IPS-20b (cell line): ENCODE results near the gene PITPNC1.

Experiments
- H3K27ac ChIP-seq: one replicate; pipeline ENCODE4 v1.5.1; 2013; ENCODE audit warnings: low read length
- H3K27me3 ChIP-seq: 2 replicates; pipeline ENCODE4 v1.6.1; 2013; ENCODE audit warnings: mild to moderate bottlenecking, low read length, inconsistent platforms; ENCODE audit not compliant: insufficient read depth
- H3K36me3 ChIP-seq: 2 replicates; pipeline ENCODE4 v1.6.1; 2013; ENCODE audit warnings: low read depth, mild to moderate bottlenecking, inconsistent platforms, low read length, moderate library complexity; ENCODE audit not compliant: insufficient read depth
- H3K4me1 ChIP-seq: 2 replicates; pipeline ENCODE4 v1.6.1; 2013; ENCODE audit warnings: mild to moderate bottlenecking, control low read depth, inconsistent platforms, low read length, moderate library complexity; ENCODE audit not compliant: insufficient read depth
- H3K4me3 ChIP-seq: 2 replicates; pipeline ENCODE4 v1.5.1; 2013; ENCODE audit warnings: mild to moderate bottlenecking, low read length, inconsistent platforms
- H3K9ac ChIP-seq: 2 replicates; pipeline ENCODE4 v1.6.1; 2013; ENCODE audit warnings: low read depth, mild to moderate bottlenecking, inconsistent platforms, low read length, moderate library complexity
- H3K9me3 ChIP-seq: 2 replicates; pipeline ENCODE4 v1.6.1; 2013; ENCODE audit warnings: mild to moderate bottlenecking, low read depth, low read length, inconsistent platforms; ENCODE audit not compliant: insufficient read depth

The PITPNC1 gene

DNA sequence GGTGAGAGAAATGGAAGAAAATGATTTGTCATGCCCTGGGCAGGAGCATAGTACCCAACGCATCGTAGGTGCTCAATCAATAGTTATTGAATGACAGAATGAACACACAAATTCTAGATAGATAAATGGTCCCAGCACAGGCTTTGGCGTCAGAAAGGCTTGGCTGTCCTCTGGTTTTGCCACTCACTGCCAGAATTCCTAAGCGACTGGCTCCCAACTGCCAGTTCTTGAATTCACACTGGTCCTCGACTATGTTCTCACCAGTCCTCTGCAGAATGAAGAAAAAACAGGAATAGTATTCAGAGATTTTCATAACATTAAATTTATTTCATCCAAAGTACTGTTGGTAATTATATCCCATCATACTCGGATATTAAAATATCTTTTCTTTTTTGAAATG, 177.6 kb downstream of the PITPNC1 start:
- Histone ChIP-seq H3K36me3 (no peaks in the 10 kb centered on the region), H3K4me1 (peaks cover 6% of the 10 kb centered on the region), H3K4me3 (no peak overlapping the region), H3K9ac (no peak overlapping the region), H3K27me3 (no peaks in the 10 kb centered on the region), H3K27ac (no peak overlapping the region), H3K9me3 (no peaks in the 10 kb centered on the region)

DNA sequence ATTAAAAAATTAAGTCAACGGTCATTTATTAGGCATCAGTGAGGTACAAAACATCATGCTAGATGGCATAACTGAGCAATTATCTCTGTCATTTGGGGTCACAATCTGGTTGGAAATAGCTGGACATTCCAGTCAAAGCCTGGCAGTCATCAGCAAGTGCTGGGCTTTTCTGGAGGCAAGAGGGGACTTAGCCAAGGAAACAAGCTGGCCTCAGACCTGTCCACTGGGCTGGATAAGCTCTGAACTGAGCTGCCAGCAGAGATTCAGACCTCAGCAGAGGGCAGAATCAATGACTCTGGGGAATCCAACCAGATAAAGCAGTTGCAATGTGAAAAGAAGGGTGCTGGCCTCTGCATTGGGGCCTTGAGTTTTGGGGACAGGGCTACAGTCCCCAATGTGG, 178.8 kb downstream of the PITPNC1 start:
- Histone ChIP-seq H3K9ac (no peak overlapping the region), H3K36me3 (no peaks in the 10 kb centered on the region), H3K4me1 (no peaks in the 10 kb centered on the region), H3K4me3 (no peak overlapping the region), H3K9me3 (no peaks in the 10 kb centered on the region), H3K27ac (no peak overlapping the region), H3K27me3 (no peaks in the 10 kb centered on the region)

- Histone ChIP-seq H3K27me3 (no peaks in the 10 kb centered on the region), H3K9me3 (no peaks in the 10 kb centered on the region), H3K36me3 (no peaks in the 10 kb centered on the region), H3K9ac (no peak overlapping the region), H3K4me3 (no peak overlapping the region), H3K4me1 (no peaks in the 10 kb centered on the region), H3K27ac (no peak overlapping the region)
Observed at GRCh38 chr17:67557052-67557845, 180.2 kb downstream of the PITPNC1 start.

DNA sequence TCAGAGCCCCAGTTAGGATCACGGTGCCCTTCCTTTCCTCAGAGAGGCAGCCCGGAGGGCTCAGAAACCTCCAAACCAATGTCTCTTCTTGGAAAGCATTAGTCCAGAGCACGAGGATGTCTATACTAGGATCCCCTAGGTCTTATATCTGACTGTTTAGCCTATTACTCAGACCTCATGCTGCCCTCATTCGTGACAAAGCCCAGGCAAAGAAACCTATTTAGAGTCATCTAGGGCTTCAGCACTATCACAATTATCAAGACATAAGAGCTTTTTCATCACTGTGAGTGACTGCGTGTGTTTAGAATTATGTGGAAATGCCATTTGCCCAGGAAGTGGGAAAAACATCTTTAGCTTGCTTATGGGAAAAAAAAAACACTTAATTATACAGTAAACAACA, 180.8 kb downstream of the PITPNC1 start:
- no peaks in the 10 kb centered on the region for H3K4me1 ChIP-seq
- H3K4me3 ChIP-seq = no peak overlapping the region
- no peaks in the 10 kb centered on the region for H3K9me3 ChIP-seq
- H3K36me3 ChIP-seq = peaks cover 2% of the 10 kb centered on the region; the same call in 1 of the 2 replicates
- no peak overlapping the region for H3K9ac ChIP-seq
- no peaks in the 10 kb centered on the region for H3K27me3 ChIP-seq
- no peak overlapping the region for H3K27ac ChIP-seq

DNA sequence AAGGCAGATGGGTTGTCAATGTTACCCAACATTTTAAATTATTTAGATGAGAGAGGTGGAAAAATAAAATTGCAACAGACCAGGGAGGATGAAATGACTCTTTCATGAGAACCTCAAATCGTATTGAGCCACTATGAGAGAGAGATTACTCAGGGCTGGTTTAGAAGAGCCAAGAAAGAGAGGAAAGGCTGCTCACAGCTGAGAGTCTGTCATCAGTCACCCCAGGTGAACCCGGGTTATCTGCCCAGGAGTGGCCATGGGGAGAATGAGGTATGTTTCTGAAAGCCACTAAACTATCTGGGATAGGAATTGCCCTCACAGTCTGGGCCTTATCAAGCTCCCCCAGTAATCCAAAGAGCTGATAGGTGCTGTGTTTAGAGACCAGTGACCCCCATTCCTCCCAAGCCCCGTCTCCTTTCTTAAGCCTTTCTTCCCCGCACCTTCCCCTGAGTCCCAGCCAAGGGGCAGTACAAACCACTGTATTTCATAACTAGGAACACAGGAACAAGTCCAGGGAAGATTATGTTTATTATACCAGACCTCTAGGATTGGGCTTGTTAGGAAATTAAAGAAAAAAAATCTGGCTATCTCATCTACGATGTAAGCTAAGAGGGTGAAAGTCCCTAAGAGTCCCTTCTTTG, 181.8 kb downstream of the PITPNC1 start:
- H3K9ac ChIP-seq = no peak overlapping the region
- peaks cover 6% of the 10 kb centered on the region; the same call in 1 of the 2 replicates for H3K36me3 ChIP-seq
- no peaks in the 10 kb centered on the region for H3K27me3 ChIP-seq
- H3K4me1 ChIP-seq = no peaks in the 10 kb centered on the region
- no peak overlapping the region for H3K27ac ChIP-seq
- H3K9me3 ChIP-seq = no peaks in the 10 kb centered on the region
- no peak overlapping the region for H3K4me3 ChIP-seq

- Histone ChIP-seq H3K36me3 (peaks cover 6% of the 10 kb centered on the region; the same call in 1 of the 2 replicates), H3K9ac (no peak overlapping the region), H3K4me3 (no peak overlapping the region), H3K27ac (no peak overlapping the region), H3K27me3 (no peaks in the 10 kb centered on the region), H3K4me1 (no peaks in the 10 kb centered on the region), H3K9me3 (no peaks in the 10 kb centered on the region)
Observed at GRCh38 chr17:67559381-67559966, 182.4 kb downstream of the PITPNC1 start.

DNA sequence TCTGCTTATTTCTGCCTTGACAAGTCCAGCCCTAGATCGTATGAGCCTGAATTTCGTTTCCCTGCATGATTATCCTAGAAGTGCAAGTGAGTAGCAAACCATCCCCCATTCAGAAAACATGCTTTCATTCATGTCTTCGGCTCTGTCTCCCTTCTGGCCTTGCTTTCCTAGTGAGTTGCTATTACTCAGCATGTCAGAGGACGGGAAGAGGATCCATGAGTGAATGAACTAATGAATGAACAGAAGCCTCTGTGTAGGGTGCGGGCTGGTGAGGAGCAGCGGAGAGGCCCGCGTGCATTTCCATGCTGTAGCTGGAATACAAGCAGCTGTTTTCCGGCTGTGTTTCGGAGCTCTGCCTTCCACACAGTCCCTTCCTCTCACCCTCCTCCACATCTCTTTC, 184.9 kb downstream of the PITPNC1 start:
- Histone ChIP-seq H3K4me1 (no peaks in the 10 kb centered on the region), H3K27me3 (no peaks in the 10 kb centered on the region), H3K4me3 (no peak overlapping the region), H3K9me3 (no peaks in the 10 kb centered on the region), H3K27ac (no peak overlapping the region), H3K9ac (no peak overlapping the region), H3K36me3 (peaks cover 6% of the 10 kb centered on the region; the same call in 1 of the 2 replicates)

GRCh38 chr17:67563692-67564228, 186.7 kb downstream of the PITPNC1 start:
- H3K4me3 ChIP-seq = no peak overlapping the region
- H3K9ac ChIP-seq = no peak overlapping the region
- H3K27ac ChIP-seq = no peak overlapping the region
- H3K4me1 ChIP-seq = no peaks in the 10 kb centered on the region
- no peaks in the 10 kb centered on the region for H3K27me3 ChIP-seq
- H3K36me3 ChIP-seq = peaks cover 6% of the 10 kb centered on the region; the same call in 1 of the 2 replicates
- no peaks in the 10 kb centered on the region for H3K9me3 ChIP-seq

DNA sequence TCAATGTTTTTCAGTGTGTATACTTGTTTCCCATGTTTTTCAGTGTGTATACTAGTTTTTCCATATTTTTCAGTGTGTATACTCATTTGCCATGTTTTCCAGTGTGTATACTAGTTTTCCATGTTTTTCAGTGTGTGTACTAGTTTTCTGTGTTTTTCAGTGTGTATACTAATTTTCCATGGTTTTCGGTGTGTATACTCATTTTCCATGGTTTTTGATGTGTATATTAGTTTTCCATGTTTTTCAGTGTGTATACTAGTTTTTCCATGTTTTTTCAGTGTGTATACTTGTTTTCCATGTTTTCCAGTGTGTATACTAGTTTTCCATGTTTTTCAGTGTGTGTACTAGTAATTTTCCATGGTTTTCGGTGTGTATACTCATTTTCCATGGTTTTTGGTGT, 188.0 kb downstream of the PITPNC1 start:
- Histone ChIP-seq H3K9ac (no peak overlapping the region), H3K4me1 (no peaks in the 10 kb centered on the region), H3K27me3 (no peaks in the 10 kb centered on the region), H3K4me3 (no peak overlapping the region), H3K27ac (no peak overlapping the region), H3K36me3 (peaks cover 6% of the 10 kb centered on the region; the same call in 1 of the 2 replicates), H3K9me3 (no peaks in the 10 kb centered on the region)

DNA sequence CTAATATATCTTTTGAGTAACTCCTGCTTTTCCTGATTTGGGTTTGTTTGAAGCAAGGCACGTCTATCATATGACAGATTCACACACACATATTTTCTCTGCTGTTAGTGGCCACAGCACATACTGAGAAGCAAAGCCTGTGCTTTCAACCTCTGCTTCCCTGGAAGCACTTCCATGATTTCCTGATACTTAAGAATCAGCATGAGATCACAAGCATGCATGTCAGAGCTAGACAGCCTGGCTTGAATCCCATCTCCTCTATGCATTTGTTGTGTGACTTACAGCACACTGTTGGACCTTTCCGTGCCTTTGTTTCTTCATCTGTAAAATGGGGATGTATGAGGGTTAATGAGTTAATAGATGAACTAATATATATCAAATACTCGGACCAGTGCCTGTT, 189.6 kb downstream of the PITPNC1 start:
- peaks cover 6% of the 10 kb centered on the region; the same call in 1 of the 2 replicates for H3K36me3 ChIP-seq
- H3K27ac ChIP-seq = no peak overlapping the region
- H3K27me3 ChIP-seq = no peaks in the 10 kb centered on the region
- H3K9me3 ChIP-seq = no peaks in the 10 kb centered on the region
- H3K4me1 ChIP-seq = no peaks in the 10 kb centered on the region
- H3K9ac ChIP-seq = no peak overlapping the region
- no peak overlapping the region for H3K4me3 ChIP-seq

DNA sequence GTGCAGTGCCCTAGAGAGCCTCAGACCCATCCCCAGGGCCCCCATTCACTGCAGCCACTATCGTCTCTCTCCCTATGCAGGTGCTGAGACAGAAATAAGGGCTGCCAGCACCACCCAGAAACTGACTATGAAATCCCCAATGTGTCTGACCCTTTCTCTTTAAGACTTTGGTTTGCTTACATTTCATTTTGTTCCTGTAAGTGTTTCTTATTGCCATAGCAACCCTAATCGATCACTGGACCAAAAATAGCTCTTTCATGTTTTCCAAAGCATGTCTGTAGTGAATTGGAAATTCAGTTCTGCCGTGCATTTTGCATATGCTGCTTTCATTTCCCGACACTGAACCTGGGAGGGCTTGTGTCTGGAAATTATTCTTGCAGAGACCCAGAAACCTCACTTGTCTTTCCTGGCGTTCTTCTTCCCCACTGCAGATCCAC, 192.0 kb downstream of the PITPNC1 start:
- Histone ChIP-seq H3K4me3 (no peak overlapping the region), H3K27ac (no peak overlapping the region), H3K9ac (no peak overlapping the region), H3K9me3 (no peaks in the 10 kb centered on the region), H3K27me3 (no peaks in the 10 kb centered on the region), H3K4me1 (no peaks in the 10 kb centered on the region), H3K36me3 (no peaks in the 10 kb centered on the region)
